Measurements from ENCODE around the gene BST2.

DNA sequence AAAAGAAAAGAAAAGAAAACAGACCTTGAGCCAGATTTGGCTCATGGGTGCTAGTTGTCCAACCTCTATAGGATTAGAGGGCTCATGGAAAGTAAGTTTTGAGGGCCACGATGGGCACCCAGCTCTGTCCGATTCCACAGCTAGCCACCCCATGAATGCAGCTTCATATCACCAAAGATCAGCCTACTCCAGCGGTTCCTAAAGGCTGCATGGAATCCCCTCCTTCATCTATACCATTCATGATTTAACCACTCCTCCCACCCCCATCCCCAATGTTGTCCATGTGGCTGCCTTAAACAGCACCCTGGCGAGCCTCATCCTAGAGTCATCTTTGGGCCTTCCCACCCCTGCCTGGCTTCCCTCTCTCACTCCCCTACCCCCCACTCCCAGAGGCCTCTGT, 16.5 kb upstream of the BST2 start:
- TF ChIP-seq NFYB (IDR thresholded peaks at IDR 0.05; ENCODE audit: insufficient read depth, low read depth, low read length) (no peak), MTA3 (IDR thresholded peaks at IDR 0.05; ENCODE audit: borderline replicate concordance, low read length) (no peak)
